Cerebellar nuclear complex (tissue), 1 donor: Measurements from ENCODE around the gene SLC25A31.

ENCODE experiments used
- DNase-seq, 2 experiments: peaks; one replicate each; lab custom pipeline; 2025; lab: John Stamatoyannopoulos, UW

The SLC25A31 gene

DNA sequence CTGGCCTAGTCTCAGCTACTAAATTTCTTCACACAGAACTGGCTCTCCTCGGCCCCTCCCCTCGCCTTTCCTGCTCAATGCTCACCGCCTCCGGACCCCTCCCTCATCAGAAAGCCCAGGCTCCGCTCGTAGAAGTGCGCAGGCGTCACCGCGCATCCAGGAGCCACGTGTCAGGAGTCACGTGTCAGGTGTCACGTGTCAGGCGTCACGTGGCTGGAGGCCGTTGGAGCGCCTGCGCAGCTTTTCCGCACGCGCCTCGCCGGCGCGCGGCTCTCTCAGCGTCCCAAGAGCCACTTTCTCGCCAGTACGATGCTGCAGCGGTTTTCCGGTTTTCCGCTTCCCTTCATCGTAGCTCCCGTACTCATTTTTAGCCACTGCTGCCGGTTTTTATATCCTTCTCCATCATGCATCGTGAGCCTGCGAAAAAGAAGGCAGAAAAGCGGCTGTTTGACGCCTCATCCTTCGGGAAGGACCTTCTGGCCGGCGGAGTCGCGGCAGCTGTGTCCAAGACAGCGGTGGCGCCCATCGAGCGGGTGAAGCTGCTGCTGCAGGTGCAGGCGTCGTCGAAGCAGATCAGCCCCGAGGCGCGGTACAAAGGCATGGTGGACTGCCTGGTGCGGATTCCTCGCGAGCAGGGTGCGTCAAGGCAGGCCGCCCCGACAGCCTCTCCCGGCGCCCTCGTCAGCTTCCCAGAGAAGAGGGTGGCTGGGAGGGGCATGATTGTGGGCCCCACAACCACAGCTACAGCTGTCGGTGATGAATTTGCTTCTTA is at the start of gene SLC25A31:
TSS of gene SLC25A31 (plus strand) at position 259 of the 772 bp plus-strand sequence. CDS start at position 405, 146 bp downstream.
- no peak for DNase-seq

- DNase-seq = no peak
Observed at GRCh38 chr4:127685292-127685691, 44.9 kb upstream of the SLC25A31 start.

- no peak for DNase-seq
Observed at GRCh38 chr4:127686658-127687057, 43.5 kb upstream of the SLC25A31 start.

DNA sequence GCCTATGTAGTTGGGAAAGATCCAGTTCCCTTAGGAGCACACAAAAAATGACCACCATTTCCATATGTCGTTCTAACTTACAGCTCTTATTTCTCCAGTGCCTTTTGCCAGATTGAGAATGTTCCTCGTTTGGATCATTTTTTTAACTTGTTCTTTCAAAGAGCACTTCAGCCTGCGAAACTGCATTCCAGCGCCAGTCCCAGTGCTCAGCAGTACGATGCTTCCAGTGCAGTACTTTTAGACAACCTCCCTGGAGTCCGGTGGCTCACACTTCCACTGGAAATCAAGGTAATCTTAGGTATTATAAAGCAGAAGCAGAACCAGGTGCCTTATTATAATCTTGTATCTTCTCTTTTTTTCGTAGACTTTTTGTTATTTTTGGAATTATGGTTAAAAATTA is 42.6 kb upstream of the SLC25A31 start:
- no peak for DNase-seq

DNA sequence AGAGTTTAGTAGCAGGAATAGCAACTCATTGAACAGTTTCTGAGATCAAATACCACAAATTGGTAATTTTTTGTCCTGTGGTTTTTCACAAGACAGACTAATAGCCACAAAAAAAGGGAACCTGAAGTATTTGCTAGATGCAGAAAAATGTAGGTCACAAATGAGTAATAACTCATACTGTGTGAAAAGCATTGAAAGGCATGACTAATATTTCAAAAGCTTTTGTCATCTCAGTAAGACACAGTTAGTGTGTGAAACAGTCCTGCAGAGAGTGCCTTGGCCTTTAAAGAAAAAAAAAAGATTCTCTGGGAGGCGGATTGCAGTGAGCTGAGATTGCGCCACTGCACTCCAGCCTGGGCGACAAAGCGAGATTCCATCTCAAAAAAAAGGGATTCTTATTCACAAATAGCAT is 31.4 kb upstream of the SLC25A31 start:
- DNase-seq = no peak

DNA sequence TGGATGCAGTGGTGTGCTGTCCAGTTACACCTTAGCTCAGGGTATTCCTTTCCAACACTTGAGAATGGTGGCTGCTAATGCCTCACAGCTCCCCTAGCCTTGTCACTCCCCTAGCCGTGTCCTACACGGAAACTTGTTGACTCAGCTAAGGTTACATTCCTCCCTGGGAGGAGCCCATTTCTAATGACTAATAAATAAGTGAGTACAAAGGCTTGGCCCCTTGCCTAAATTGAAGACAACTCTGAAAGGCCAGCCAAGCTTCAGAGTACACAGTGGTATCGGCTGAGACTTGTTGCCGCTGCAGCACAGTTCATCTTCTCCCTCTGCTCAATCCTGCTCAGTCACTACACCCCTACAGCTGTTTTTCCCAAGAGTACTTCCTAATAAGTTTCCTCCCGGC is 21.2 kb upstream of the SLC25A31 start:
- DNase-seq = no peak

DNA sequence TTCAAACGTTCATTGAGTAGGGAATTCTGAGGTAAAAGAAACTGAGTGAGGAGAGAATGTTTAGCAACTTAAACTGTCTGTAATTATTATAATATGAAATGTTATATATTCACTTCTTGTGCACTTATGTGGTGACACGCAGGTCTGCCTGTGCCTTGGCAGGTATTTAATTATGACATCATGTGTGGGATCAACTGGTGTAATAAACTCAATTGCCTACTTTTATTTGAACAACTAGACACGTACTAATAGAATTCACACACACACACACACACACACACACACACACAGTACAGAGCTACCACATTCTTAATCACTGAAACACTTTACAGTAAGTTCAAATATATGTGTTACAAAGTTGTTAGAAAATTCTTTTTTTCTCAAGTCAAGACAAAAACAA is 20.7 kb upstream of the SLC25A31 start:
- DNase-seq = no peak

DNA sequence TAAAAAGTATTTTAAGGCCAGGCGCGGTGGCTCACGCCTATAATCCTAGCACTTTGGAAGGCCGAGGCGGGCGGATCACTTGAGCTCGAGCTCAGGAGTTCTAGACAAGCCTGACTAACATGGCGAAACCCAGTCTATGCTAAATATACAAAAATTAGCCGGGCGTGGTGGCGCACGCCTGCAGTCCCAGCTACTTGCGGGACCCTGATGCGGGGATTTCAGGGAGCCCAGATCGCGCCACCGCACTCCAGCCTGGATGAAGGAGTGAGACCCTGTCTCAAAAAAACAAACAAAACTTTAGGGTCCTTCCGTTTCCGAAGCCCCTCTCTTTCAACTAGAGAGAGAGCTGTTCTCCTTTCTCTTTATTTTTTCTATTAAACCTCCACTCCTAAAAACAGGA is 1.2 kb downstream of the SLC25A31 start:
- no peak for DNase-seq

DNA sequence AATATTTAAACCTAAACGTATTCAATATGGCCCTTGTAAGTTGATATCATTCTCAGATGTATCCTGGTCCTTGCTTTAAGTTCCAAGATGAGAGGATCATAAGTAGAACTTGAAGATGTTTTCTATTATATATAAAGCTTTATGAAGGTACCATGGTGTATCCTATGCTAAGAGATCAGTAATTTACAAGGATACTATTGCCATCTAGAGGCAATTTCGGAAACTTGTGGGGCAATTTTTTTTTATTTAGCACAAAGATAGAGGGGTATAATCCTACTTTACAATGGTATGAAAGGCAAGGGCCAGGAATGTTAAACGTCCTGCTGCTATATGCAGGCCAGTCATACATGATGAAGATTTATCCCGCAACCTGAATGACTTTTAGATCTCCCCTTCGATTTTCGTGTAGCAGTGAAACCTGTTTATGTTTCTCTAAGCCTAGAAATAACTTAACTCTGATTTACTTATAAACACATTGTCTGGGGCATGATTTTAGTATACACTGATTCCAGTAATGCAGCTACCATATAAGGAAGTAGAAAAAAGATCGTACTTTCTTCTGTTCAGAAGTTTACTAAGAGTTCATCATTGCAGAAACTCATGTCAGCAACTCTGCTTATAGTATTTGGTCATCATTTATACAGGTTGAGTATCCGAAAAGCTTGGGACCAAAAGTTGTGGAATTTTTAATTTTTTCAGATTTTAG is 2.6 kb downstream of the SLC25A31 start:
- DNase-seq = no peak

DNA sequence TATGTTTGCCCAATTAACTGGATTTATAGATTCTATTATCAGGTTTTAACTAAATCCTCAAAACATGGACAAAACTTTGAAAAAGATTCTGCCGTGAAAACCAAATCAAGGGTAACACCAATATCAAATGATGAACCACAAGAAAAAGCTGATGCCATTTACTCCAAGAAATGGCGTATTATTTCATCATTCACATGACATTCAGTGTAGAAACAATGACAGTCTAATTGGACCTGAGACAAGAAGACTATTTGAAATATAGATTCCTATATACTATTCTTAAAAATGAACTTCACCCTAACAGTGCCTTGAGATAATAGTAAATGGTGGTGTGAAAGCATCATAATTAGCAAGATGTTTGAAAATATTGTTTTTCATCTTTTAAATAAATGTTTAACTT is 4.8 kb downstream of the SLC25A31 start:
- no peak for DNase-seq

GRCh38 chr4:127737295-127737694 is 7.1 kb downstream of the SLC25A31 start:
- no peak for DNase-seq

- DNase-seq = no peak
Observed at GRCh38 chr4:127741247-127741646, 11.0 kb downstream of the SLC25A31 start.

DNA sequence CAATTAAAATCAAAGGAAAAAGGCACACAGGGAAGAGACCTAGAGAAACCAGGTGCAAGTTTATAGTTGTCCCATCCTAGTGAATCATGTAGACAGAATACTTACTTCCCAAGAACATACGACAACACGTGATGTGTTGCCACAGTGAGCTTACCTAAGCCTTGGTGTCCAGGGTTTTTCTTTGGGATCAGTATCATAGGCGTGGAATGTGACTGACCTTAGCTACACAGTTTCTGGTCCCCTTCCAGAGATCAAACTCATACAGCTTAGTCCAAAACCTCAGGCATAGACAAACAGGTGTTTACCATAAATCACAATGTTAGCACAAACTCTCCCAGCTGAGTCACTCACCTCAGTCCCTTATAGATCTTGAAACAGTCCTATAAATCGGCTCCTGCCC is 17.7 kb downstream of the SLC25A31 start:
- DNase-seq = no peak

DNA sequence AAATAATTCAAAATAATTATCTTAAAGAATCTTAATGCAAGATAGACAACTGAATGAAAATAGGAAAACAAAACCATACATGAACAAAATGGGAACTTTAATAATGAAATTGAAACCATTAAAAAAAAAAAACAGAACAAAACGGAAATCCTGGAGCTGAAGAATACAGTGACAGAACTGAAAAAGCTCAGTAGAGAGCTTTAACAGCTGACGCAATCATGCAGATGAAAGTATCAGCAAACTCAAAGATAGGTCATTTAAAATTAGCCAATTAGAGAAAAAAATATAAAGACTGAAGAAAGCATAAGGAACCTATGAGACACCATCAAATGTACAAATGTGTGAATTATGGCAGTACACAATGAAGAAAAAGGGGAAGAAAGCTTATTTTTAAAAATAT is 18.8 kb downstream of the SLC25A31 start:
- no peak for DNase-seq

- no peak for DNase-seq
Observed at GRCh38 chr4:127756906-127757305, 26.7 kb downstream of the SLC25A31 start.

DNA sequence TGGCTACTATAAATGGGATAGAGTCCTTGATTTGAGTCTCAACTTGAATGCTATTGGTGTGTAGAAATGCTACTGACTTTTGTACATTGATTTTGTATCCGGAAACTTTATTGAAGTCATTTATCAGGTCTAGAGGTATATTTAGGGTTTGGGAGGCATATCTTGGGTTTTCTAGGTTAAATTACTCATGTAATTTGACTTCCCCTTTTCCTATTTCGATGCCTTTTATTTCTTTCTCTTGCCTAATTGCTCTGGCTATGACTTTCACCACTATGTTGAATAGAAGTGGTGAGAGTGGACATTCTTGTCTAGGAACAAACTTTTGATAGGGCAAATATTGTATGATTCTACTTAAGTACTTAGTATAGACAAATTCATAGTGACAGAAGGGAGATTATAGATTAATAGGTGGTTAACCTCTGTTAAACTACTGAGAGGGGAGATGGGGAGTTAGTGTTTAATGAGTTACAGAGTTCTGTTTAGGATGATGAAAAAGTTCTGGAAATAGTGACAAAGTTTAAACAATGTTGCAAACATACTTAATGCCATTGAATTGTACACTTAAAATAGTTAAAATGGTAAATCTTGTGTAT is 29.1 kb downstream of the SLC25A31 start:
- DNase-seq = no peak

- DNase-seq = no peak
Observed at GRCh38 chr4:127759893-127760292, 29.7 kb downstream of the SLC25A31 start.

GRCh38 chr4:127771535-127772275 is 41.5 kb downstream of the SLC25A31 start:
- DNase-seq = no peak

DNA sequence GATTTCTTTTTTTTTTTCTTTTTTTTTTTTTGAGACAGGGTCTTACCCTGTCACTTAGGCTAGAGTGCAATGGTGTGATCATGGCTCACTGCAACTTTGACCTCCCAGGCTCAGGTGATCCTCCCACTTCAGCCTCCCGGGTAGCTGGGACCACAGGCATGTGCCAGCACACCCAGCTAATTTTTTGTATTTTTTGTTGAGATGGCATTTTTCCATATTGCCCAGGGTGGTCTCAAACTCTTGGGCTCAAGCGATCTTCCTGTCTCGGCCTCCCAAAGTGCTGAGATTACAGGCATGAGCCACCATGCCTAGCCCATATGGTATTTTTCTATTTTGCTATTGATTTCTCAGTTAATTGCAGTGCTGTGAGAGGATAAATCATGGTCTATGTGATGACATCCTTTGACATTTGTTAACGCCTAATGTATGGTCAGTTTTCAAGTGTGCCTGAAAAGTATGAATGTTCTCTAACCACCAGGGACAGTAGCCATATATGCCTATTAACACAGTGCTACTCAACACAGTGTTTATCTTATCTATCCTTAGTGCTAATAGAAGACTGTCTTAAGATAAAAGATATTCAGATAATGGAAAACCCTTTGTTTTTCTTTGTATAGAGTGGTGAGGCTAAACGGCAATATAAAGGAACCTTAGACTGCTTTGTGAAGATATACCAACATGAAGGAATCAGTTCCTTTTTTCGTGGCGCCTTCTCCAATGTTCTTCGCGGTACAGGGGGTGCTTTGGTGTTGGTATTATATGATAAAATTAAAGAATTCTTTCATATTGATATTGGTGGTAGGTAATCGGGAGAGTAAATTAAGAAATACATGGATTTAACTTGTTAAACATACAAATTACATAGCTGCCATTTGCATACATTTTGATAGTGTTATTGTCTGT is 42.8 kb downstream of the SLC25A31 start:
- DNase-seq = no peak

DNA sequence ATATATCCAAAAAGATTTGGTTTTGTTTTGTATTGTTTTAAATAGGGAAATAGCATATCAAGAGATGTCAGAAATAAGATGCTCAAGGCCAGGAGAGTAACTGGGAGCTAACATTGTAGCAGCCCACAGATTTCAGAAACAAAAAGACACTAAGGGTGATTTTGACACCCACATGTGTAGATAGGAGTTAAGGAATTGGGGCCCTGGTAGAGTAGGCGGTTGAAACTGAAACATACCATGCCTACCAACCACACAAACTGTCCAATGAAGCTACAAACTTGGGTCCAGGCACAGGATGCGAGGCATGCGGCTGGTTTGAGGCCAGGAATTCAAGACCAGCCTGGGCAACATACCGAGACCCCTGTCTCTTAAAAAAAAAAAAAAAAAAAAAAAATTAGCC is 45.6 kb downstream of the SLC25A31 start:
- no peak for DNase-seq

DNA sequence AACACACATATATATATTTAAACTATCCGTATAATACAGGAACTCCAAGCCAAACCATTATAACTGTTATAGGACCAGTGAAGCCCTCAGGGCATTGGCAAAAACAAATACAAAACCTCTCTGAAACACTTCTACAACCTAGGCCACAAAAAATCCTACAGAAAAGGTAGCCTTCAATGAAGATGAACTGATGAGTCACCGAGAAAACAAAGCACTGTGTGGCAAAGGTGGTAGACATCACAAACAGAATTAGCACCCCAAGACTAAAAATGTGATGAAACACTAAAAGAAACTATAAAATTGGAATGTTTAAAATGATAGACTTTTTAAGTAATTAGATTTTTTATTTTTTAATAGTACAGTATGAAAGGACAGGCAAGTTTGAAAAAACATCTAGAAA is 46.4 kb downstream of the SLC25A31 start:
- no peak for DNase-seq
